Right kidney (tissue), 1 donor: ENCODE results near the gene HIVEP2.

ENCODE experiments used
- DNase-seq: peaks from one replicate; pipeline ENCODE4 v3.0.0-alpha.2; 2016

HIVEP2 gene

GRCh38 chr6:142857233-142857761, 87.7 kb downstream of the HIVEP2 start:
- no peak for DNase-seq

- DNase-seq, result no peak
These were observed 88.2 kb downstream of the HIVEP2 start for GRCh38 chr6:142856624-142857232.

GRCh38 chr6:142855893-142856623, 88.9 kb downstream of the HIVEP2 start:
- DNase-seq, result no peak

- DNase-seq, result no peak
These were observed 90.1 kb downstream of the HIVEP2 start for GRCh38 chr6:142854589-142855488.

GRCh38 chr6:142853244-142854180, 91.5 kb downstream of the HIVEP2 start:
- no peak for DNase-seq

- no peak for DNase-seq
These were observed 93.4 kb downstream of the HIVEP2 start for GRCh38 chr6:142851601-142852000.

GRCh38 chr6:142850679-142851423, 94.1 kb downstream of the HIVEP2 start:
- DNase-seq, result no peak

GRCh38 chr6:142848976-142849375, 96.0 kb downstream of the HIVEP2 start:
- DNase-seq, result no peak

- DNase-seq, result no peak
These were observed 96.8 kb downstream of the HIVEP2 start for GRCh38 chr6:142848156-142848555.

- DNase-seq, result no peak
These were observed 98.1 kb downstream of the HIVEP2 start for GRCh38 chr6:142846883-142847287.

GRCh38 chr6:142846459-142846831, 98.5 kb downstream of the HIVEP2 start:
- DNase-seq, result no peak

GRCh38 chr6:142845624-142846458, 99.1 kb downstream of the HIVEP2 start:
- DNase-seq, result peak; percentile 78

GRCh38 chr6:142845143-142845571, 99.8 kb downstream of the HIVEP2 start:
- no peak for DNase-seq

- DNase-seq, result no peak
These were observed 100.8 kb downstream of the HIVEP2 start for GRCh38 chr6:142844065-142844755.

GRCh38 chr6:142843361-142843760, 101.6 kb downstream of the HIVEP2 start:
- DNase-seq, result no peak

GRCh38 chr6:142842418-142843261, 102.3 kb downstream of the HIVEP2 start:
- DNase-seq, result no peak

GRCh38 chr6:142841915-142842314, 103.1 kb downstream of the HIVEP2 start:
- no peak for DNase-seq

GRCh38 chr6:142839686-142840040, 105.3 kb downstream of the HIVEP2 start:
- DNase-seq, result no peak
